Stimulated activated memory B cell treated with anti-CD40 and anti-IgM and Interleukin-4, amounts not matched to agents 10 μg/mL and 1 μg/mL and 100 μg/mL, for 72 hours (primary cell): ENCODE measurements around the gene ITM2C.

Source experiments
- ATAC-seq: fragments of 150-1000 bp; cut with Tn5 transposase; 2 replicates; pipeline ENCODE4 v1.10.0; 2021
- H3K27ac Mint-ChIP-seq: one replicate; pipeline ENCODE4 v1.8.0; 2022; ENCODE audit warnings: mild to moderate bottlenecking, mixed read lengths
- H3K27me3 Mint-ChIP-seq: one replicate; pipeline ENCODE4 v1.8.0; 2022; ENCODE audit warnings: mixed read lengths
- H3K36me3 Mint-ChIP-seq: one replicate; pipeline ENCODE4 v1.8.0; 2022; ENCODE audit warnings: mixed read lengths
- H3K4me1 Mint-ChIP-seq: one replicate; pipeline ENCODE4 v1.8.0; 2022; ENCODE audit warnings: mixed read lengths
- H3K4me3 Mint-ChIP-seq: one replicate; pipeline ENCODE4 v1.8.0; 2022; ENCODE audit warnings: mild to moderate bottlenecking, moderate library complexity, mixed read lengths
- H3K9me3 Mint-ChIP-seq: one replicate; pipeline ENCODE4 v1.8.0; 2022; ENCODE audit warnings: mixed read lengths

ITM2C gene

GRCh38 chr2:230865766-230866755, 1.3 kb downstream of the ITM2C start:
- peaks cover 75% of the 10 kb centered on the region for H3K4me1 Mint-ChIP-seq
- ATAC-seq = peak; percentile 18
- no peaks in the 10 kb centered on the region for H3K36me3 Mint-ChIP-seq
- peaks cover 6% of the 10 kb centered on the region for H3K27me3 Mint-ChIP-seq
- peak overlapping the region; percentile 68 for H3K27ac Mint-ChIP-seq
- H3K9me3 Mint-ChIP-seq = no peaks in the 10 kb centered on the region
- H3K4me3 Mint-ChIP-seq = peak overlapping the region; percentile 87

GRCh38 chr2:230866756-230867523, 2.2 kb downstream of the ITM2C start:
- H3K9me3 Mint-ChIP-seq = no peaks in the 10 kb centered on the region
- H3K4me1 Mint-ChIP-seq = peaks cover 69% of the 10 kb centered on the region
- no peaks in the 10 kb centered on the region for H3K27me3 Mint-ChIP-seq
- peak; percentile 49 for ATAC-seq
- no peak overlapping the region for H3K4me3 Mint-ChIP-seq
- no peaks in the 10 kb centered on the region for H3K36me3 Mint-ChIP-seq
- peak overlapping the region; percentile 38 for H3K27ac Mint-ChIP-seq

GRCh38 chr2:230868161-230868946, 3.6 kb downstream of the ITM2C start:
- Mint-ChIP-seq H3K4me3 (no peak overlapping the region), H3K27ac (peak overlapping the region; percentile 43), H3K36me3 (no peaks in the 10 kb centered on the region), H3K9me3 (no peaks in the 10 kb centered on the region), H3K4me1 (peaks cover 77% of the 10 kb centered on the region), H3K27me3 (no peaks in the 10 kb centered on the region)
- no peak for ATAC-seq

- H3K9me3 Mint-ChIP-seq = no peaks in the 10 kb centered on the region
- ATAC-seq = no peak
- peaks cover 78% of the 10 kb centered on the region for H3K4me1 Mint-ChIP-seq
- H3K27ac Mint-ChIP-seq = peak overlapping the region; percentile 43
- H3K36me3 Mint-ChIP-seq = no peaks in the 10 kb centered on the region
- no peaks in the 10 kb centered on the region for H3K27me3 Mint-ChIP-seq
- H3K4me3 Mint-ChIP-seq = no peak overlapping the region
Observed at GRCh38 chr2:230868947-230869913, 4.5 kb downstream of the ITM2C start.

- no peaks in the 10 kb centered on the region for H3K36me3 Mint-ChIP-seq
- H3K27me3 Mint-ChIP-seq = no peaks in the 10 kb centered on the region
- peak overlapping the region; percentile 62 for H3K27ac Mint-ChIP-seq
- H3K9me3 Mint-ChIP-seq = no peaks in the 10 kb centered on the region
- ATAC-seq = no peak
- no peak overlapping the region for H3K4me3 Mint-ChIP-seq
- H3K4me1 Mint-ChIP-seq = peaks cover 80% of the 10 kb centered on the region
Observed at GRCh38 chr2:230869914-230870543, 5.3 kb downstream of the ITM2C start.

- peak overlapping the region; percentile 62 for H3K27ac Mint-ChIP-seq
- no peaks in the 10 kb centered on the region for H3K9me3 Mint-ChIP-seq
- H3K27me3 Mint-ChIP-seq = no peaks in the 10 kb centered on the region
- ATAC-seq = no peak
- peaks cover 80% of the 10 kb centered on the region for H3K4me1 Mint-ChIP-seq
- no peaks in the 10 kb centered on the region for H3K36me3 Mint-ChIP-seq
- no peak overlapping the region for H3K4me3 Mint-ChIP-seq
Observed at GRCh38 chr2:230870544-230871360, 6.0 kb downstream of the ITM2C start.

- H3K9me3 Mint-ChIP-seq = no peaks in the 10 kb centered on the region
- H3K27me3 Mint-ChIP-seq = no peaks in the 10 kb centered on the region
- H3K36me3 Mint-ChIP-seq = peaks cover under 1% of the 10 kb centered on the region
- ATAC-seq = no peak
- H3K4me3 Mint-ChIP-seq = no peak overlapping the region
- peaks cover 80% of the 10 kb centered on the region for H3K4me1 Mint-ChIP-seq
- peak overlapping the region; percentile 94 for H3K27ac Mint-ChIP-seq
Observed at GRCh38 chr2:230871361-230872150, 6.8 kb downstream of the ITM2C start.

GRCh38 chr2:230872151-230872967, 7.6 kb downstream of the ITM2C start:
- ATAC-seq = no peak
- Mint-ChIP-seq H3K4me3 (peak overlapping the region; percentile 40), H3K9me3 (no peaks in the 10 kb centered on the region), H3K4me1 (peaks cover 80% of the 10 kb centered on the region), H3K27me3 (no peaks in the 10 kb centered on the region), H3K36me3 (peaks cover 5% of the 10 kb centered on the region), H3K27ac (peak overlapping the region; percentile 94)

GRCh38 chr2:230872968-230873660, 8.4 kb downstream of the ITM2C start:
- Mint-ChIP-seq H3K27me3 (no peaks in the 10 kb centered on the region), H3K27ac (peak overlapping the region; percentile 94), H3K36me3 (peaks cover 5% of the 10 kb centered on the region), H3K4me1 (peaks cover 83% of the 10 kb centered on the region), H3K9me3 (no peaks in the 10 kb centered on the region), H3K4me3 (peak overlapping the region; percentile 75)
- peak; percentile 75 for ATAC-seq

GRCh38 chr2:230873661-230874401, 9.1 kb downstream of the ITM2C start:
- H3K9me3 Mint-ChIP-seq = no peaks in the 10 kb centered on the region
- H3K4me3 Mint-ChIP-seq = peak overlapping the region; percentile 75
- H3K27me3 Mint-ChIP-seq = no peaks in the 10 kb centered on the region
- ATAC-seq = peak; percentile 89
- peaks cover 90% of the 10 kb centered on the region for H3K4me1 Mint-ChIP-seq
- peaks cover 5% of the 10 kb centered on the region for H3K36me3 Mint-ChIP-seq
- H3K27ac Mint-ChIP-seq = peak overlapping the region; percentile 94

GRCh38 chr2:230874456-230874855, 9.7 kb downstream of the ITM2C start:
- Mint-ChIP-seq H3K36me3 (peaks cover 5% of the 10 kb centered on the region), H3K4me1 (peaks cover 90% of the 10 kb centered on the region), H3K9me3 (no peaks in the 10 kb centered on the region), H3K27me3 (no peaks in the 10 kb centered on the region), H3K27ac (peak overlapping the region; percentile 94), H3K4me3 (peak overlapping the region; percentile 75)
- ATAC-seq = no peak
